GM12865 (cell line): ENCODE results near the gene CACNA1B.

Experiments used
- DNase-seq: peaks from one replicate; pipeline ENCODE4 v3.0.0; 2010; ENCODE audit warnings: low read depth
- H3K4me3 ChIP-seq: 2 replicates; pipeline ENCODE4 v1.5.1; 2011; ENCODE audit warnings: mild to moderate bottlenecking, low read depth, low read length, control low read depth
- CTCF ChIP-seq: IDR thresholded peaks from 2 replicates; pipeline ENCODE4 v1.5.1; 2011; ENCODE audit warnings: low read length, control low read depth, low read depth, inconsistent platforms; ENCODE audit not compliant: insufficient read depth; ENCODE audit errors: missing control alignments

Gene CACNA1B

GRCh38 chr9:138046641-138047301, 169.2 kb downstream of the CACNA1B start:
- H3K4me3 ChIP-seq: no peak overlapping the region
- TF ChIP-seq CTCF: no peak
- DNase-seq: no peak

DNA sequence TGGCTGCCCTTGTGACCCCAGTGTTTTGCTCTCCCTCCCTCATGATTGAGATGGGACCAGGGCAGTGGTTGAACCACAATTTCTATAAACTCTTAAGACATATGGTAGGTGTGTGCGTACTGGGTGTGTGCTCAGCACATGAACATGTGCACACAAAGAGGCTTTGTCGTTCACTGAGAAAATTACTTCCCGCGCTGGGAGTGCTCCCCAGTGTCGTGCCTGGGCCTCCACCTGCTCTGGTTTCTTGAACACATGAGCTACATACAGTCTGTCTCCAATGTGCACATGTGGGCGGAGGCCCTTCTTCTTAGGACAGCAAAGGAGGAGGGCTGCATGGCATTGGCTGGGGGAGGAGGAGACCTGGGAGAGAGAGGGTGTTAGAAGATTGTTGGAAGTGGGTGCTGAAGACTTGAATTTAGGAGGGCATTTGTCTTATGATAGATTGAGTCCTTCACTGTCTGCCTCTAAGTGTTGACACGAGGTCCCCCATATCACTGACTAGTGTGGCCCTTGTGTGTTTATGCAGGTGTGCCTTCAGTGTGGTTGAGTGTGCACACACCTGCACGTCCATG, 170.0 kb downstream of the CACNA1B start:
- H3K4me3 ChIP-seq: no peak overlapping the region
- DNase-seq: no peak
- TF ChIP-seq CTCF: no peak

- TF ChIP-seq CTCF: no peak
- no peak for DNase-seq
Measured at GRCh38 chr9:138048184-138048583, 170.6 kb downstream of the CACNA1B start.

GRCh38 chr9:138049085-138049778, 171.7 kb downstream of the CACNA1B start:
- H3K4me3 ChIP-seq: no peak overlapping the region
- no peak for DNase-seq
- TF ChIP-seq CTCF: no peak

More at GRCh38 chr9:138048184-138048583, 170.6 kb downstream of the CACNA1B start:
- no peak overlapping the region for H3K4me3 ChIP-seq

GRCh38 chr9:138049779-138050471, 172.3 kb downstream of the CACNA1B start:
- DNase-seq: no peak
- no peak for TF ChIP-seq CTCF
- no peak overlapping the region for H3K4me3 ChIP-seq

- TF ChIP-seq CTCF: no peak
- H3K4me3 ChIP-seq: no peak overlapping the region
- no peak for DNase-seq
Measured at GRCh38 chr9:138050472-138051330, 173.1 kb downstream of the CACNA1B start.
